Endothelial cell of umbilical vein (primary cell): ENCODE data around the gene RAB31.

Experiments
- MYC ChIP-seq: IDR thresholded peaks from one replicate; pipeline ENCODE4 v1.6.1; 2011; ENCODE audit warnings: mild to moderate bottlenecking, low read depth, low read length
- TF ChIP-seq, protein P1 (sequence below), 2 donors: IDR thresholded peaks; 1 replicate in 1 of 2; 2 replicates in 1 of 2; pipeline ENCODE4 v1.5.1; 2011; ENCODE audit warnings: low read length in 2 of 2, mild to moderate bottlenecking in 2 of 2, moderate library complexity in 2 of 2, control low read depth in 1 of 2, inconsistent platforms in 1 of 2, low read depth in 1 of 2; ENCODE audit not compliant: insufficient read depth in 1 of 2; ENCODE audit errors: extremely low read depth in 1 of 2
- TF ChIP-seq, protein P2 (sequence below): IDR thresholded peaks from 2 replicates; pipeline ENCODE4 v1.6.1; 2011; ENCODE audit not compliant: insufficient read depth, insufficient read length

GRCh38 chr18:9897129-9897528 is 189.0 kb downstream of the RAB31 start:
- TF ChIP-seq, protein P1, sequence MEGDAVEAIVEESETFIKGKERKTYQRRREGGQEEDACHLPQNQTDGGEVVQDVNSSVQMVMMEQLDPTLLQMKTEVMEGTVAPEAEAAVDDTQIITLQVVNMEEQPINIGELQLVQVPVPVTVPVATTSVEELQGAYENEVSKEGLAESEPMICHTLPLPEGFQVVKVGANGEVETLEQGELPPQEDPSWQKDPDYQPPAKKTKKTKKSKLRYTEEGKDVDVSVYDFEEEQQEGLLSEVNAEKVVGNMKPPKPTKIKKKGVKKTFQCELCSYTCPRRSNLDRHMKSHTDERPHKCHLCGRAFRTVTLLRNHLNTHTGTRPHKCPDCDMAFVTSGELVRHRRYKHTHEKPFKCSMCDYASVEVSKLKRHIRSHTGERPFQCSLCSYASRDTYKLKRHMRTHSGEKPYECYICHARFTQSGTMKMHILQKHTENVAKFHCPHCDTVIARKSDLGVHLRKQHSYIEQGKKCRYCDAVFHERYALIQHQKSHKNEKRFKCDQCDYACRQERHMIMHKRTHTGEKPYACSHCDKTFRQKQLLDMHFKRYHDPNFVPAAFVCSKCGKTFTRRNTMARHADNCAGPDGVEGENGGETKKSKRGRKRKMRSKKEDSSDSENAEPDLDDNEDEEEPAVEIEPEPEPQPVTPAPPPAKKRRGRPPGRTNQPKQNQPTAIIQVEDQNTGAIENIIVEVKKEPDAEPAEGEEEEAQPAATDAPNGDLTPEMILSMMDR (IDR thresholded peaks at IDR 0.05; ENCODE audit: extremely low read depth in 1 of 2, insufficient read depth in 1 of 2, low read depth in 1 of 2, low read length in 2 of 2) = no peak
- no peak for TF ChIP-seq MYC
- TF ChIP-seq, protein P2, sequence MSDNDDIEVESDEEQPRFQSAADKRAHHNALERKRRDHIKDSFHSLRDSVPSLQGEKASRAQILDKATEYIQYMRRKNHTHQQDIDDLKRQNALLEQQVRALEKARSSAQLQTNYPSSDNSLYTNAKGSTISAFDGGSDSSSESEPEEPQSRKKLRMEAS = no peak
